ENCODE data around the gene LMX1B. TPM values are rescaled to one million over a fixed set of nuclear protein-coding genes. Genes with fewer than 3 reads are reported as not detected.

LMX1B gene
- total RNA-seq, 1 experiment from 2014 or later = not detected

GRCh38 chr9:126704157-126704891, 90.6 kb downstream of the LMX1B start:
- POLR2A ChIA-PET (ENCODE audit: low non-redundant PET) = no interaction called here

GRCh38 chr9:126704892-126705766, 91.4 kb downstream of the LMX1B start:
- DNase-seq (ENCODE audit: low spot score) = peak; percentile 81
- TF ChIP-seq EZH2 (IDR thresholded peaks at IDR 0.05; ENCODE audit: borderline replicate concordance, low read depth, low read length, poor library complexity, severe bottlenecking) (no peak), CTCF (conservative IDR thresholded peaks at IDR 0.05; ENCODE audit: low read depth, low read length) (peak; percentile 93)
- Histone ChIP-seq H3K4me3 (ENCODE audit: low read depth, low read length, poor library complexity, severe bottlenecking) (peak overlapping the region; percentile 14), H3K27me3 (replicated peaks; ENCODE audit: insufficient read depth, low read depth, low read length, poor library complexity) (peaks cover 5% of the 10 kb centered on the region), H3K9me3 (ENCODE audit: low read depth, low read length, poor library complexity, severe bottlenecking) (no peaks in the 10 kb centered on the region), H3K27ac (ENCODE audit: low read depth, low read length, poor library complexity, severe bottlenecking) (no peak overlapping the region), H3K36me3 (ENCODE audit: insufficient read depth, low read length, poor library complexity, severe bottlenecking) (no peaks in the 10 kb centered on the region), H3K4me1 (ENCODE audit: insufficient read depth, low read length, poor library complexity, severe bottlenecking) (peaks cover 17% of the 10 kb centered on the region)
- no TSS peak for BruUV-seq (replicated peaks)
- CTCF ChIA-PET = interaction anchor here (0.6 to 5.9 kb wide), 10 partner anchors 10 to 84 kb away, joined by 3 to 102 read pairs (median 4); no protein-coding TSS in a partner anchor
- intact Hi-C loops (cut with micrococcal nuclease; ENCODE audit: unreplicated experiment) = loop anchor here (1.0 to 10.0 kb wide), 2 partner anchors 76 to 210 kb away; no protein-coding TSS in a partner anchor
- POLR2A ChIA-PET (ENCODE audit: low non-redundant PET) = interaction anchor here (0.6 kb wide), 1 partner anchor 15 kb away, joined by 3 read pairs; no protein-coding TSS in a partner anchor

More at GRCh38 chr9:126704157-126704891, 90.6 kb downstream of the LMX1B start:
- DNase-seq (ENCODE audit: low spot score) = peak; percentile 57
- Histone ChIP-seq H3K4me1 (ENCODE audit: insufficient read depth, low read length, poor library complexity, severe bottlenecking) (peaks cover 17% of the 10 kb centered on the region), H3K27ac (ENCODE audit: low read depth, low read length, poor library complexity, severe bottlenecking) (no peak overlapping the region), H3K4me3 (ENCODE audit: low read depth, low read length, poor library complexity, severe bottlenecking) (no peak overlapping the region), H3K9me3 (ENCODE audit: low read depth, low read length, poor library complexity, severe bottlenecking) (no peaks in the 10 kb centered on the region), H3K27me3 (replicated peaks; ENCODE audit: insufficient read depth, low read depth, low read length, poor library complexity) (peaks cover 5% of the 10 kb centered on the region), H3K36me3 (ENCODE audit: insufficient read depth, low read length, poor library complexity, severe bottlenecking) (no peaks in the 10 kb centered on the region)
- CTCF ChIA-PET = interaction anchor here (0.6 to 5.9 kb wide), 8 partner anchors 10 to 85 kb away, joined by 3 to 102 read pairs (median 4); no protein-coding TSS in a partner anchor
- TF ChIP-seq CTCF (conservative IDR thresholded peaks at IDR 0.05; ENCODE audit: low read depth, low read length) (no peak), EZH2 (IDR thresholded peaks at IDR 0.05; ENCODE audit: borderline replicate concordance, low read depth, low read length, poor library complexity, severe bottlenecking) (no peak)
- intact Hi-C loops (cut with micrococcal nuclease; ENCODE audit: unreplicated experiment) = loop anchor here (10.0 kb wide), 1 partner anchor 210 kb away; no protein-coding TSS in a partner anchor
- BruUV-seq (replicated peaks) = no TSS peak
